Naive B cell (primary cell): ENCODE data around the gene RPL37A. TPM values are rescaled to one million over a fixed set of nuclear protein-coding genes. Genes with fewer than 3 reads are reported as not detected.
"Not testable (repeated sequence)": the region's sequence is repeated elsewhere in the genome, so short reads cannot be mapped to it uniquely, and the experiment has no call there.

ENCODE experiments used
- ATAC-seq, 2 donors: fragments of 150-1000 bp; cut with Tn5 transposase; 2 replicates each; pipeline ENCODE4 v1.10.0; 2021; ENCODE audit warnings: low read depth in 2 of 2, mild to moderate bottlenecking in 2 of 2, moderate library complexity in 2 of 2
- DNase-seq: peaks from one replicate; pipeline ENCODE4 v3.0.0; 2022
- H3K27ac Mint-ChIP-seq, 6 donors: one replicate each; pipeline ENCODE4 v1.8.0; 2020 to 2022; ENCODE audit warnings: mild to moderate bottlenecking in 6 of 6, mixed read lengths in 6 of 6, moderate library complexity in 5 of 6, inconsistent platforms in 2 of 6
- H3K27me3 Mint-ChIP-seq, 3 donors: one replicate each; pipeline ENCODE4 v1.8.0; 2021 to 2022; ENCODE audit warnings: mixed read lengths in 3 of 3, mild to moderate bottlenecking in 1 of 3
- H3K36me3 Mint-ChIP-seq, 2 donors: one replicate each; pipeline ENCODE4 v1.8.0; 2020 to 2022; ENCODE audit warnings: mixed read lengths in 2 of 2, inconsistent platforms in 1 of 2, mild to moderate bottlenecking in 1 of 2
- H3K4me1 Mint-ChIP-seq, 3 donors: one replicate each; pipeline ENCODE4 v1.8.0; 2020 to 2022; ENCODE audit warnings: mixed read lengths in 3 of 3, inconsistent platforms in 1 of 3, mild to moderate bottlenecking in 1 of 3, moderate library complexity in 1 of 3
- H3K4me3 Mint-ChIP-seq, 8 donors: one replicate each; pipeline ENCODE4 v1.8.0; 2020 to 2022; ENCODE audit warnings: mild to moderate bottlenecking in 8 of 8, mixed read lengths in 8 of 8, moderate library complexity in 8 of 8, inconsistent platforms in 2 of 8
- H3K9me3 Mint-ChIP-seq, 7 donors: one replicate each; pipeline ENCODE4 v1.8.0; 2020 to 2022; ENCODE audit warnings: mixed read lengths in 7 of 7, mild to moderate bottlenecking in 5 of 7, inconsistent platforms in 2 of 7, moderate library complexity in 1 of 7
- polyA plus RNA-seq, 6 donors: library from polyadenylated mRNA; unstranded; fragments of 300-500 nt; fragmentation: Illumina TruSeq; gene quantifications; one replicate each; pipeline ENCODE4 v1.2.3, GENCODE V29; 2021; ENCODE audit warnings: low read depth in 6 of 6

The RPL37A gene
- polyA plus RNA-seq, 6 donors from 2014 or later, result 1,779 to 4,557 (median 3,922) TPM

DNA sequence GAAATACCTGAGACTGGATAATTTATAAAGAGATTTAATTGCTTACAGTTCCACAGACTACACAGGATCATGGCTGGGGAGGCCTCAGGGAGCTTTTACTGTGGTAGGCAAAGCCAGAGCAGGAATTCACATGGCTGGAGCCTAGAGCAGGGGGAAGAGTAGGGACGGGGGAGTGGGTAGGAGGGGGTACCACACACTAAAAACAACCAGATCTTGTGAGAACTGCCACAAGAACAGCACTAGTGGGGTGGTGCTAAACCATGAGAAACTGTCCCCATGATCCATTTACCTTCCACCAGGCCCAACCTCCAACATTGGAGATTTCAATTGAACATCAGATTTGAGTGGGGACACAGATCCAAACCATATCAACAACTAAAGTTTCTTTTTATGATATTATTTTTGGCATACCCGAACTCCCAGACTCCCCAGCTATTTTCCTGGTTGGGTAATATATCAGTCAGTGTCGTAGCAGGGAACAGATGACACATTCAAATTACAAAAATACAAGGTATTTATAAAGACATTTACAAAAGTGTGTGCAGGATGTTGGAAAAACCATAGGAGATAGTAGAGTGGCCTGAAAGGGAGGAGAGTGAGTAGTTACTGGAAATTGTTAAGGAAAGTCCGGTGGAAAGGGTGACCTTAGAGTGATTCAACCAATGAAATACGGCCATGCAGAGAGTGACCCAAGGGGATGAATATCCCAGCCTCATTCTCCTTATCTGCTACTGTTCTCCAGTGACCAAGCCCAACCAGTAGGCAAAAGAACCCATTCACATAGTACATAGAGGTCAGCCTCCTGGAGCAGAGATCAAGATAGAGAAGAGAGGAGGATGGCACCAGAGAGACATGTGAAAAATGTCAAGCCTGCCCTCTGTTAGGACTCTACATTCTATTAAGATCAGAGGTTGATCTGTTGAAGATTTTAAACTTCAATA lies 8.8 kb downstream of the RPL37A start:
- H3K4me3 Mint-ChIP-seq, result no peak overlapping the region
- H3K4me1 Mint-ChIP-seq, result peaks cover 5 to 23% (median 13%) of the 10 kb centered on the region in 3 donors
- no peaks in the 10 kb centered on the region for H3K9me3 Mint-ChIP-seq
- peak overlapping the region in 1 of 6 donors; percentile 20 for H3K27ac Mint-ChIP-seq
- H3K27me3 Mint-ChIP-seq, result no peaks in the 10 kb centered on the region
- ATAC-seq (no peak), DNase-seq (no peak)
- H3K36me3 Mint-ChIP-seq, result peaks cover 11 to 31% of the 10 kb centered on the region in 2 donors

DNA sequence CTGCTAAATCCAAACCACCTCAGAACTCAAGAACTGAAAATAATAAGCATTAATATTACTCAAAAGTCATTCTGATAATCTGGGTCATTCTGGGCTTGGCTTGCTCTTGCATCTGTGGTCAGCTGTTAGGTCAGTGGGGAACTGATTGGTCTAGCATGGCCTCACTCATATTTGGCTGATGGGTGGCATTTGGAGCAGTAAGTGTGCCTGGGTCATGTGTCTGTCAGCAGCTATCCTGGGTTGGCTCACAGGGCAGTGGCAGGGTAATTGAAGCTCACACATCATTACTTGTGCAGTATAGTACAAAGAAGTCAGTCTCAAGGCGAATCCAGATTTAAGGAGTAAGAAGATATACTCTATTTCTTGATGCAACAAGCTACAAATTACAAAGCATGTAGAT lies 9.6 kb downstream of the RPL37A start:
- Mint-ChIP-seq H3K9me3 (no peaks in the 10 kb centered on the region), H3K27ac (peak overlapping the region in 1 of 6 donors; percentile 21), H3K27me3 (no peaks in the 10 kb centered on the region), H3K4me3 (no peak overlapping the region), H3K36me3 (peaks cover 11 to 27% of the 10 kb centered on the region in 2 donors), H3K4me1 (peaks cover 0 to 16% (median 6%) of the 10 kb centered on the region in 3 donors)
- no peak for ATAC-seq
- no peak for DNase-seq

DNA sequence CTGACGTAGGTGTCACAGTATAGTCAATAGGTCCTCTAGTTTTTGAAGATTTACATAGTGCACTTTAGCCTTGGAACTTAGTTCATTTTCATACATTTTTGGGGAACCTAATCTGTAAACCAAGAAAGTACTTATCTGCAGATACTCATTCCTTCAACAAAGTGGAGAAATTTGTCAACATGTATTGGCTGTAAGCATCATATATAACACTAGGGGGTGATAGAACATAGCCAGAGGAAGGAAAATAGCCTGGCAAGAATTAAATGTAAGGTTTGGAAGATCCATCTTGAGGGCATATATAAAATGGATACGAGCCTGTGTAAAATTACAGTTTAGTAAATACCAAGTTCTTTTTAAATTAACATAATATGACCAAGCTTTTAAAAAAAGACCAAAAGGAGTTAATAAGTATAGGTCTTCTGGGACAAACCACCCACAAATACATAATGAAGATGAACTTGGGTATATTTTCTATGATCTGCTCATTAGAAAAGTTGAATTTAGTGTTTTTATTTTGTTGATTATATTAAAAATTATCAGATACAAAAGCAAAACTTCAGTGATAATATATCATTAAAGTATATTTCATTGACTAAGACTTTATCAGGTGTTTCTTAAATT lies 18.2 kb downstream of the RPL37A start:
- peak overlapping the region in 1 of 6 donors; percentile 82 for H3K27ac Mint-ChIP-seq
- no peaks in the 10 kb centered on the region for H3K27me3 Mint-ChIP-seq
- peaks cover 0 to 3% (median 0%) of the 10 kb centered on the region in 3 donors for H3K4me1 Mint-ChIP-seq
- no peaks in the 10 kb centered on the region for H3K36me3 Mint-ChIP-seq
- H3K4me3 Mint-ChIP-seq, result no peak overlapping the region
- no peaks in the 10 kb centered on the region for H3K9me3 Mint-ChIP-seq
- DNase-seq (no peak), ATAC-seq (no peak)

DNA sequence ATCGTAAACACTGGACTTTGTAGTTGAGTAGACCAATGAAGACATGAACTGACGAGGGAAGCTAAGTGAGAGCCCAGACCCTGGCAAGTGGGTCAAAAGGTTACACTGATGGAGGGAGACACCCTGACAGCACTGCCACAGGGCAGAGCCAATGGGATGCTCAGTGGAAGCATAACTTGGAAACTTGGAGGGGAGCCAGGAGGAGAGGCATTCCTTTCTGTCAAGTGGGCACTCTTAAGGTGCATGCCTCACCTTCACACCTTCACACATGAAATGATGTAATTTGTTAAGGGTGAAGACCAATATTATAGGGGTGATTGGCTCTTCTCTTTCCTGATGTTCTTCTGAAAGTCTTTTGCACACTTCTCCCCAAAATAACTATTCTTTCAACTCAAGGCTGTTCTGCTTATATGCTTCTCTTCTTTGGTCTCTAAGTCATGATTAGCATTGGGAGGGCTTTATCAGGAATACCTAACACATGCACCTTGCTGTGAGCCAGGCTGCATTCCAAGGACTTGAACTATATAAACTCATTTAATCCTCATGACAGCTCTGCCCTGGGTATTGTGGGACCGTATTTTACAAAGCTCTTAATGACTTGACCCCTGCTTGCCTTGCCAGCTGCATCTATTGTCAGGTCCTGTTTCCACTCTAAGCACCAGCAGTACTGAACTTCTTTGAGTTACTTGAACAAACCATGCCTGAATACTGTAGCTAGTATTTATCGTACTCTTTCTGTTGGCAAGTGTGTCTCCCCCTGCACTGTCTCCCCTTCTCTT lies 19.0 kb downstream of the RPL37A start:
- H3K27ac Mint-ChIP-seq, result peak overlapping the region in 1 of 6 donors; percentile 82

DNA sequence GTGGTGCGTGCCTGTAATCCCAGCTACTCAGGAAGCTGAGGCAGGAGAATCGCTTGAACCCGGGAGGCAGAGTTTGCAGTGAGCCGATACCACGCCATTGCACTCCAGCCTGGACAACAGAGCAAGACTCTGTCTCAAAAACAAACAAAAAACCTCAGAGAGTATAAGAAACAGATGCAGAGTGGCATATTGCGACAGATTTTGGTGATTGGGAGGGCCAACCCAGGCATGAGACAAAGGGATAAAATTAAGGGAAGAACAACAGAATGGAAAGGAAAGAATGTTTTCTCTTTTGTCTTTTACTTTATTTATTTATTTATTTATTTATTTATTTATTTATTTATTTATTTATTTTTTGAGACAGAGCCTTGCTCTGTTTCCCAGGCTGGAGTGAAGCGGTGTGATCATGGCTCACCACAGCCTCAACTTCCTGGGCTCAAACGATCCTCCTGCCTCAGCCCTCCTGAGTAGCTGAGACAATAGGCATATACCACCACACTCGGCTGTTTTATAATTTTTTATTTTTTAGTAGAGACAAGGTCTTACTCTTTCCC lies 20.0 kb downstream of the RPL37A start:
- not testable (repeated sequence) for H3K4me1 Mint-ChIP-seq, H3K4me3 Mint-ChIP-seq, ATAC-seq, H3K27ac Mint-ChIP-seq, H3K36me3 Mint-ChIP-seq, H3K27me3 Mint-ChIP-seq, DNase-seq, H3K9me3 Mint-ChIP-seq

More for the DNA sequence above, 19.0 kb downstream of the RPL37A start:
- Mint-ChIP-seq H3K4me1 (peaks cover 0 to 3% (median 0%) of the 10 kb centered on the region in 3 donors), H3K4me3 (no peak overlapping the region), H3K36me3 (no peaks in the 10 kb centered on the region), H3K27me3 (no peaks in the 10 kb centered on the region), H3K9me3 (no peaks in the 10 kb centered on the region)
- no peak for DNase-seq
- no peak for ATAC-seq

DNA sequence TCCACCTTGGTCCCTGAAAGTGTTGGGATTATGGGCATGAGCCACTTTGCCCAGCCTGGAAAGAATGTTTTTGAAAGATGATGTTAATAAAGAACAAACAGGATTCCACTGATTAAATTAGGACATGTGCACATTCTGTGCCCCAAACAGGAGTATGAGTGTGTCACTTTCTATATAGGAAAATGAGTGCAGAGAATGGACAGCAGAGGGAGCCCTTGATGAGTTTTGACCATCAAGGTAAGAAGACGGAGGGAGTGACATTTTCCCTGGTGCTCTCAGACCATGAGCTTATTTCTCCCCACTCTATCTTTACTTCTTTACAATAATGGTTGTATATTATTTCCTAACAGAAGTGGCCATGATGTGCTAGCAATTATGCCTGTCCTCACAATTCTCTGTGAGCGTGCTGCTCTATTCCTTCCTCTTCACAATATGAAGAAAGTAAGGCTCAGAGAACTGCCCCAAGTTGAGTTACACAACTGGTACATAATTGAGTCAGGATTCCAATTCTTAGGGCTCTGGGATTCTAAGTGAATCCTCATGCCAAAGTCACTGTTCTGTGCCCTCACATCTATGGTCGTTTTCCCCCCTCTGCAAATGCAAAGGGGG lies 20.6 kb downstream of the RPL37A start:
- DNase-seq, result peak; percentile 20
- no peaks in the 10 kb centered on the region for H3K27me3 Mint-ChIP-seq
- no peak overlapping the region for H3K4me3 Mint-ChIP-seq
- ATAC-seq, result peak in 1 of 2 donors; percentile 44
- no peak overlapping the region for H3K27ac Mint-ChIP-seq
- peaks cover 0 to 3% (median 0%) of the 10 kb centered on the region in 3 donors for H3K4me1 Mint-ChIP-seq
- H3K36me3 Mint-ChIP-seq, result no peaks in the 10 kb centered on the region
- peaks cover 0 to 6% (median 0%) of the 10 kb centered on the region in 7 donors for H3K9me3 Mint-ChIP-seq

DNA sequence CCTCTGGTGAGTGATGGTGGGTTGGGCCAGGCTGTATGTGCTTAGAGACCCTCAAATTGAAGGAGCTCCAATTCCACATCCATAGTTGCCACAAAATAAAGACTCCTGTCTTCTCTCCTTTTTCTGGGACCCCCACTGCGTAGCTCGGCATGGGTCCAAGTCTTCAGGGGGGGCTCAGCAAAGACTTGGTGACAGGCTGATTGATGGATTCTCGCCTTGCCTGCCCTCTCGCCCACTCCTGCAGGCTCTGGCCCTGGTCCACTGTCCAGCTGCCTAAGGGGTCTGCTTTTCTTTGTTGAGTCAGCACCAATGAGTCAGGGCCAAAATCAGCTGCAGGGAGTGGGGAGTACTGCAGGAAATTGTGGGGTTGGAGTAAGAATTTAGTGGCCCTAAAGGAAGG lies 21.5 kb downstream of the RPL37A start:
- H3K4me1 Mint-ChIP-seq, result peaks cover 0 to 3% (median 0%) of the 10 kb centered on the region in 3 donors
- H3K9me3 Mint-ChIP-seq, result peaks cover 0 to 11% (median 0%) of the 10 kb centered on the region in 7 donors
- no peak for DNase-seq

DNA sequence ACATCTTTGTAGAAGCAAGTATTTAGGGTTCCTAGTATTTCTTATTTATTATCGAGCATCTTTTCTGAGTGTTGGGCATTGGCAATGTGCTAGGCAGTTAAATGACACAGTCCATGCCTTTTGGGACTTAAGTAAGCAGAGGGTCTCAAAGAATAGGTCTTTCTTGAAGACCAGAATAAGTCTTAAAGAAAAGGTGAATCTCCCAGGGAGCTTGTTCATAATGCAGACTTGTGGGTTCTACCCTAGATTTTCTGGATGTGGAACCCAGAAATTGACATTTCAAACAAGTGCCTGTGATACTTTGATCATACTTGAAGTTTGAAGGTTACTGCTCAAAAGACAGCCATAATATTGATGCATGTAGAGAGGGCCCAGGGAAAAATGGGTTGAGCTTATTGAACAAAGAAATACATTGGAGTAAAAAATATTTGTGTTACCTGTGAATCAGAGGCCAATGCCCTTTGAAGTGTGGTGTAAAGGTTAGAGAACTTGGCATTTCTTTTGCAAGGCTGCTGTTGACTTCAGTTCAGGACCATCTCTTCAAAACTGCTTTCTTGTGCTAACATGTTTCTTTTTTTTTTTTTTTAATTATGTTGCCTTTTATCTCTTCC lies 24.4 kb downstream of the RPL37A start:
- Mint-ChIP-seq H3K27me3 (no peaks in the 10 kb centered on the region), H3K27ac (no peak overlapping the region)

More for the DNA sequence above, 21.5 kb downstream of the RPL37A start:
- no peak for ATAC-seq
- no peak overlapping the region for H3K27ac Mint-ChIP-seq
- H3K4me3 Mint-ChIP-seq, result no peak overlapping the region
- no peaks in the 10 kb centered on the region for H3K36me3 Mint-ChIP-seq
- H3K27me3 Mint-ChIP-seq, result no peaks in the 10 kb centered on the region

DNA sequence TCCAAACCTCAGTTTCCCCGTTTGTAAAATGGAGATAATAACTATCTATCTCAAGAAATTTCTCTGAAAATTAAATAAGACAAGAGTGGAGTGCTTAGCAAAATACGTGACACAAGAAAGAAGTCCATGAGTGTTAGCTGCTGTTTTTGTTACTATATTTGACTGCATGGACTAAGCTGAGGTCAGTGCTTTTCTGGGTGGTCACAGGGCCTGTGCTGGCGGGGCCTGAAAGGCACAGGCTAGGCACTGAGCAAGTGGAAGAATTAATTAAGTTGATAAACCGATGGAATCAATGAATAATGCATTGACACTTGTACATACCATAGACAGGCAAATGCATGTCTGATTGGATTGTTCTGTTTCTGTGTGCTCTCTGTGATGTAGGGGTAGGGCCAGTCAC lies 27.3 kb downstream of the RPL37A start:
- peaks cover 0 to 11% (median 0%) of the 10 kb centered on the region in 7 donors for H3K9me3 Mint-ChIP-seq
- no peak overlapping the region for H3K4me3 Mint-ChIP-seq
- no peaks in the 10 kb centered on the region for H3K27me3 Mint-ChIP-seq
- H3K36me3 Mint-ChIP-seq, result no peaks in the 10 kb centered on the region
- no peak for ATAC-seq
- H3K27ac Mint-ChIP-seq, result no peak overlapping the region
- no peak for DNase-seq
- no peaks in the 10 kb centered on the region for H3K4me1 Mint-ChIP-seq

More for the DNA sequence above, 24.4 kb downstream of the RPL37A start:
- no peak for DNase-seq
- H3K9me3 Mint-ChIP-seq, result peaks cover 0 to 11% (median 0%) of the 10 kb centered on the region in 7 donors
- no peak overlapping the region for H3K4me3 Mint-ChIP-seq
- H3K36me3 Mint-ChIP-seq, result no peaks in the 10 kb centered on the region
- H3K4me1 Mint-ChIP-seq, result no peaks in the 10 kb centered on the region
- no peak for ATAC-seq

DNA sequence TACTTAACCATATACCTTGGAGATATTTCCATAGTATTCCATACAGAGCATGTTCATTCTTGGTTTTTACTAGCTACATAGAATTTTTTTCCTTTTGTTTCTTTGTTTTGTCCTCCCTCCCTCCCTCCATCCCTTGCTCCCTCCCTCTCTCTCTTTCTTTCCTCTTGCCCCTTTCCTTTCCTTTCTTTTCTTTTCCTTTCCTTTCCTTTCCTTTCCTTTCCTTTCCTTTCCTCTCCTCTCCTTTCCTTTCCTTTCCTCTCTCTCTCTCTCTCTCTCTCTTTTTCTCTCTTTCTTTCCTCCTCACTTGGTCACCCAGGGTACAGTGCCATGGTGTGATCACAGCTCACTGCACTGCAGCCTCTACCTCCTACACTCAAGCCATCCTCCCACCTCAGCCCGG lies 28.3 kb downstream of the RPL37A start:
- Mint-ChIP-seq H3K9me3 (peaks cover 0 to 11% (median 0%) of the 10 kb centered on the region in 7 donors), H3K27me3 (no peaks in the 10 kb centered on the region), H3K4me3 (no peak overlapping the region), H3K27ac (peak overlapping the region in 1 of 6 donors; percentile 12), H3K4me1 (no peaks in the 10 kb centered on the region), H3K36me3 (no peaks in the 10 kb centered on the region)
- DNase-seq, result no peak
- ATAC-seq, result no peak

DNA sequence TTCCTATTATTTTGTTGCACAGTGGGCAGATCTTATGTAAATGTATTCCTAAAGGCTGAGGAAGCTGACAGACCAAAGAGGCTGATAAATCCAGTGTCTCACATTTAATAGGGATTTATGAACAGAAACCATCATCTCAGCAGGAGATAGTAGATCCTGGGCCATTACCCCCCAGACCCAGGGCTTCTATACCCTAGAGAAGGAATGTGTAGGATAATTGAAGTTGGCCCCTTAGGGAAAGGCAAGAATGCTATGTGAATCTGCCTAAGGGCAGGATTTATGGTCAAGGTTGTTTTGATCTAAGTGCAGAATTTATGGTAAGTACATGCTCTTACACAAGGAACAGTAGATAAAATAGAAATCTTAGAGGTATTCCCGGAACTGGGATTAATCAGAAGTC lies 29.0 kb downstream of the RPL37A start:
- H3K9me3 Mint-ChIP-seq, result peaks cover 0 to 11% (median 0%) of the 10 kb centered on the region in 7 donors

DNA sequence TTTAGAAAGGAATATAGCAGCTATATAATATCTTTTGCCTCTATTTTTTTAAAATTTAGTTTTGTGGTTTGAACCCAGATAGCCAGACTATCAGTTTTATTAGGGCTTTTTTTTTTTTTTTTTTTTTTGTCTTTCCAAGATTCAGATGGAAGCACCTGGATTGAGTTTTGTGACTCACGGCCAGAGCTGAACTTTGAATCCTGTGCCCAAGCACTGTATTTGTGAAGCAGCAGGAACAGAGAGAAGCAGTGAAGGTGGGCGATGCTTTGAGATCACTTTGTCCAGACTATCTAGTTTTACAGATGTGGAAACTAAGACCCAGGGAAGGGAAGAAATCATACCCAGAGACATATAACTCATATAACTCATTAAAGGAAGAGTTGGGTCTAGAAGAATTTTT lies 33.9 kb downstream of the RPL37A start:
- H3K36me3 Mint-ChIP-seq, result no peaks in the 10 kb centered on the region
- H3K9me3 Mint-ChIP-seq, result no peaks in the 10 kb centered on the region
- no peak overlapping the region for H3K4me3 Mint-ChIP-seq
- ATAC-seq (no peak), DNase-seq (no peak)
- H3K27me3 Mint-ChIP-seq, result peaks cover 0 to 10% (median 0%) of the 10 kb centered on the region in 3 donors
- no peaks in the 10 kb centered on the region for H3K4me1 Mint-ChIP-seq
- no peak overlapping the region for H3K27ac Mint-ChIP-seq

More for the DNA sequence above, 29.0 kb downstream of the RPL37A start:
- Mint-ChIP-seq H3K27ac (no peak overlapping the region), H3K4me3 (no peak overlapping the region), H3K4me1 (no peaks in the 10 kb centered on the region), H3K36me3 (no peaks in the 10 kb centered on the region), H3K27me3 (no peaks in the 10 kb centered on the region)
- ATAC-seq (no peak), DNase-seq (no peak)
